HepG2 (cell line): Measurements from ENCODE around the gene SLC38A9. TPM values are rescaled to one million over a fixed set of nuclear protein-coding genes. Genes with fewer than 3 reads are reported as not detected.

Experiments used
- ATAC-seq: fragments of 200-7000 bp; cut with Tn5 transposase; 3 replicates; pipeline ENCODE4 v1.9.1; 2020; ENCODE audit warnings: mild to moderate bottlenecking, moderate library complexity
- BruUV-seq: library from RNA; stranded (reverse); fragments of 400-500 nt; replicated peaks from 2 replicates; lab custom pipeline; 2021; lab: Mats Ljungman, UMichigan
- CTCF ChIA-PET: fragments of 300-600 bp; formaldehyde crosslinking; extraction: SDS; loops from one replicate; lab custom pipeline; 2021; ENCODE audit warnings: low total read pairs, inconsistent platforms, low intra/inter-chr PET ratio; lab: Yijun Ruan, JAX
- POLR2A ChIA-PET: fragments of 350-600 bp; sonication (Branson Sonifier 250); formaldehyde crosslinking; loops from one replicate; lab custom pipeline; 2020; ENCODE audit warnings: antibody characterized with exemption, inconsistent platforms; lab: Yijun Ruan, JAX
- DNase-seq: peaks from one replicate; pipeline ENCODE4 v3.0.0-alpha.2; 2015; ENCODE audit warnings: low spot score
- FAIRE-seq: peaks from 3 replicates; lab custom pipeline; 2011; peaks lifted over from hg19 to GRCh38; lab: Jason Lieb, UNC
- H2AFZ ChIP-seq: one replicate; pipeline ENCODE4 v1.6.1; 2011; ENCODE audit warnings: low read length, inconsistent platforms
- H3K27ac ChIP-seq: fragments of 300-600 bp; 3 replicates; pipeline ENCODE4 v1.8.0; 2011; ENCODE audit warnings: mixed run types, mild to moderate bottlenecking, mixed read lengths, low read length, inconsistent platforms; ENCODE audit not compliant: insufficient read depth; ENCODE audit errors: extremely low read length
- H3K27me3 ChIP-seq, 2 experiments: fragments of 200-600 bp in 1 of 2; 2 replicates in 1 of 2; 3 replicates in 1 of 2; pipeline versions ENCODE4 v1.6.0 to v1.8.0; 2011; ENCODE audit warnings: low read length in 2 of 2, mild to moderate bottlenecking in 2 of 2, moderate library complexity in 2 of 2, inconsistent platforms in 1 of 2; ENCODE audit not compliant: insufficient read depth in 2 of 2, control insufficient read depth in 1 of 2
- H3K36me3 ChIP-seq, 2 experiments: fragments of 200-600 bp in 1 of 2; replicated peaks in 1 of 2; 2 replicates in 1 of 2; 3 replicates in 1 of 2; pipeline versions ENCODE4 v1.5.1 to v1.8.0; 2011; ENCODE audit warnings: low read length in 2 of 2, inconsistent platforms in 1 of 2; ENCODE audit not compliant: insufficient read depth in 2 of 2, control insufficient read depth in 1 of 2
- H3K4me1 ChIP-seq: 2 replicates; pipeline ENCODE4 v1.5.1; 2012; ENCODE audit warnings: low read length, inconsistent platforms; ENCODE audit not compliant: insufficient read depth
- H3K4me2 ChIP-seq: 2 replicates; pipeline ENCODE4 v1.6.0; 2011; ENCODE audit warnings: low read depth, low read length, inconsistent platforms
- H3K4me3 ChIP-seq, 3 experiments: fragments of 200-600 bp in 1 of 3; sonication (generic), shearing (Covaris generic) in 1 of 3; replicated peaks in 1 of 3; 2 replicates each; pipeline ENCODE4 v1.5.1; 2011 to 2016; ENCODE audit warnings: low read length in 3 of 3, inconsistent platforms in 2 of 3, low read depth in 2 of 3, mild to moderate bottlenecking in 2 of 3, control low read depth in 1 of 3, mixed read lengths in 1 of 3; ENCODE audit not compliant: insufficient read depth in 1 of 3
- H3K79me2 ChIP-seq: one replicate; pipeline ENCODE4 v1.6.1; 2011; ENCODE audit warnings: low read length, inconsistent platforms; ENCODE audit not compliant: insufficient read depth
- H3K9ac ChIP-seq: 2 replicates; pipeline ENCODE4 v1.6.0; 2011; ENCODE audit warnings: mild to moderate bottlenecking, low read depth, low read length, inconsistent platforms; ENCODE audit not compliant: insufficient read depth
- H3K9me3 ChIP-seq: 2 replicates; pipeline ENCODE4 v1.5.1; 2012; ENCODE audit warnings: mild to moderate bottlenecking, low read length
- H4K20me1 ChIP-seq: 2 replicates; pipeline ENCODE4 v1.6.0; 2011; ENCODE audit warnings: inconsistent platforms, mild to moderate bottlenecking, low read length, moderate library complexity; ENCODE audit not compliant: insufficient read depth
- HNRNPL ChIP-seq: fragments of 200-400 bp; formaldehyde crosslinking; IDR thresholded peaks from 2 replicates; pipeline ENCODE4 v1.6.1; 2017; ENCODE audit warnings: mild to moderate bottlenecking, low read depth, low read length
- JUND ChIP-seq: sonication (generic); formaldehyde crosslinking; IDR thresholded peaks from 2 replicates; pipeline ENCODE4 v1.8.0; 2022; ENCODE audit warnings: mild to moderate bottlenecking, missing genetic modification reagents
- NFRKB ChIP-seq: fragments of 450-650 bp; IDR thresholded peaks from 2 replicates; pipeline ENCODE4 v1.6.1; 2017
- ZNF17 ChIP-seq: sonication (generic); formaldehyde crosslinking; IDR thresholded peaks from 2 replicates; pipeline ENCODE4 v1.5.0; 2020; ENCODE audit warnings: mild to moderate bottlenecking, missing genetic modification reagents
- ZNF460 ChIP-seq: sonication (generic); formaldehyde crosslinking; IDR thresholded peaks from 2 replicates; pipeline ENCODE4 v1.5.1; 2020; ENCODE audit warnings: missing genetic modification reagents, mild to moderate bottlenecking, borderline replicate concordance
- ZNF720 ChIP-seq: sonication (generic); formaldehyde crosslinking; IDR thresholded peaks from 2 replicates; pipeline ENCODE4 v1.4.0; 2020; ENCODE audit warnings: missing genetic modification reagents
- ZNF749 ChIP-seq: sonication (generic); formaldehyde crosslinking; IDR thresholded peaks from 2 replicates; pipeline ENCODE4 v1.8.0; 2022; ENCODE audit warnings: mild to moderate bottlenecking, missing genetic modification reagents, moderate library complexity, borderline replicate concordance
- ZSCAN20 ChIP-seq: sonication (generic); formaldehyde crosslinking; IDR thresholded peaks from 2 replicates; pipeline ENCODE4 v1.4.0; 2020; ENCODE audit warnings: missing genetic modification reagents, mild to moderate bottlenecking, borderline replicate concordance
- WGBS: methylation state at CpG from one replicate; pipeline ENCODE4 v1.1.6; 2017; ENCODE audit warnings: low lambda C conversion rate; 5-methylcytosine and 5-hydroxymethylcytosine counted together
- in situ Hi-C: cut with HindIII; loops from 2 replicates; pipeline ENCODE4 v1.10.0; 2017; ENCODE audit warnings: low pct_unique_long_range_greater_than_20kb; ENCODE audit not compliant: extremely low pct_ligation_motif_present
- intact Hi-C: fragments of 100-400 bp; cut with micrococcal nuclease; formaldehyde crosslinking; loops from one replicate; pipeline ENCODE4 v1.10.0; 2022; ENCODE audit not compliant: unreplicated experiment
- polyA plus RNA-seq, 8 experiments: library from polyadenylated mRNA; depleted of rRNA in 3 of 8; stranded (reverse) in 7 of 8; unstranded in 1 of 8; fragments of >200 nt; fragmentation: Illumina TruSeq in 4 of 8; extraction: Trizol in 4 of 8; gene quantifications; 2 replicates each; pipeline versions ENCODE4 v1.2.1 to v1.2.3, GENCODE V29; 2011 to 2016; ENCODE audit warnings: low read depth in 4 of 8, missing spikeins in 1 of 8, mixed read lengths in 1 of 8; ENCODE audit not compliant: insufficient read depth in 1 of 8
- total RNA-seq, 5 experiments: library from RNA; depleted of rRNA; stranded (reverse); fragments of >200 nt; fragmentation: Illumina TruSeq; extraction: Trizol; gene quantifications; 2 replicates each; pipeline ENCODE4 v1.2.3, GENCODE V29; 2016; ENCODE audit warnings: low read depth in 1 of 5
- TF ChIP-seq, protein P1 (sequence below): sonication (generic); formaldehyde crosslinking; IDR thresholded peaks from 2 replicates; pipeline ENCODE4 v1.9.0; 2021; ENCODE audit warnings: missing genetic modification reagents, mild to moderate bottlenecking, borderline replicate concordance

SLC38A9 gene
- total and polyA plus RNA-seq, 2 of the 13 experiments (the other 11 are each of a cell fraction or from before 2014, with no cell fraction given), result 19.3 to 36.0 TPM

DNA sequence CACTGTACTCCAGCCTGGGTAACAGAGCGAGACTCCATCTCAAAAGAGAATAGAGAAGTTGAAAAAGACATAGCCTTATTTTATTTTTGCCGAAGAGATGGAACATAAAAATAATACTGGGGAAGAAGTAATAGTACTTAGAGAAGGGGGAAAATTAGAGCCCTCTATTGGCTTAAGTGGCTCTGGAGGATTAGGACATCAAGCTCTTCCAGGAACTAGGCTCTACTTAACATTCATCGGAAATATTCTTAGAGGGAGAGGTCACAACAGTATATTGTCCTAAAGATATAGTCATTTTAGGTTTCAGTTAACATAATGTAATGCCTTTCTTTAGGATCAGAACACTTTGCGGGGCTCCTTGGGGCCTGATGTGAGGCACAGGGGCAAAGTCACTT lies 91.4 kb downstream of the SLC38A9 start (continued):
- TF ChIP-seq ZNF17 (no peak), HNRNPL (no peak)

DNA sequence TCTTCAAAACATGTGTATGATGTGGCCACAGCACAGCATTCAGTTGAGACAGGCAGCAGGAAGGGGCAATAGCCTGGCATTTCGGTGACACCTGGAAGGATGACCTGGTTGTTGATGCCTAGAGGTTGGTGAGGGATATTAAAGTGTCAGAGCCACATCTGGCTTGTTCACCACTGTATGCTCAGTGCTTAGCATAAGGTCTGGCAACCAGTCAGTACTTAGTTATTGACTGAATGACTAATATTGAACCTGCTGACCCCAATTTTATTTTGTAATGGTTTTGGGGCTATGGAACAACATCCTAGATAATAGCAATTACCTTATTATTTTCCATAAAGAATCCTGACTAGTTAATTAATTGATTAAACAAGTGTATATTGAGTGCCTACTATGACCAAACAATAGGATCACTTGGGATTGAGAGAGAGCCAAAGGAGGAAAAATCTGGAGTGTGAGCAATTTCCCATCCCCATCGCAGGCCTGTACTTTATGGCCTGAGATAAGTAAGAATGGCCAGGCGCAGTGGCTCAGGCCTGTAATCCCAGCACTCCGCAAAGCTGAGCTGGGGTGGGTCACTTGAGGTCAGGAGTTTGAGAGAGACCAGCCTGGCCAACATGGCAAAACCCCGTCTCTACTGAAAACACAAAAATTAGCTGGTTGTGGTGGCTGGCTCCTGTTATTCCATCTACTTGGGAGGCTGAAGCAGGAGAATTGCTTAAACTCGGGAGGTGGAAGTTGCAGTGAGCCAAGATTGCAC lies 91.9 kb downstream of the SLC38A9 start:
- Histone ChIP-seq H3K27ac (no peak overlapping the region), H3K36me3 (no peaks in the 10 kb centered on the region), H3K9me3 (no peaks in the 10 kb centered on the region), H2AFZ (no peak overlapping the region), H3K27me3 (no peaks in the 10 kb centered on the region), H3K9ac (no peak overlapping the region), H4K20me1 (no peaks in the 10 kb centered on the region), H3K4me1 (peaks cover 14% of the 10 kb centered on the region), H3K4me2 (no peak overlapping the region), H3K79me2 (no peaks in the 10 kb centered on the region)
- POLR2A ChIA-PET, result no interaction called here
- WGBS, result 85% methylated on average over 6 of the region's 6 CpGs
- intact Hi-C loops, result no loop called here
- BruUV-seq, result no TSS peak
- CTCF ChIA-PET, result no interaction called here
- in situ Hi-C loops, result no loop called here
- ATAC-seq, result no peak
- FAIRE-seq, result no peak
- TF ChIP-seq ZSCAN20 (CRISPR knock-in tag) (no peak), JUND (no peak), ZNF720 (CRISPR knock-in tag) (no peak), NFRKB (no peak), ZNF460 (CRISPR knock-in tag) (no peak), ZNF749 (CRISPR knock-in tag) (no peak)
- TF ChIP-seq, protein P1, sequence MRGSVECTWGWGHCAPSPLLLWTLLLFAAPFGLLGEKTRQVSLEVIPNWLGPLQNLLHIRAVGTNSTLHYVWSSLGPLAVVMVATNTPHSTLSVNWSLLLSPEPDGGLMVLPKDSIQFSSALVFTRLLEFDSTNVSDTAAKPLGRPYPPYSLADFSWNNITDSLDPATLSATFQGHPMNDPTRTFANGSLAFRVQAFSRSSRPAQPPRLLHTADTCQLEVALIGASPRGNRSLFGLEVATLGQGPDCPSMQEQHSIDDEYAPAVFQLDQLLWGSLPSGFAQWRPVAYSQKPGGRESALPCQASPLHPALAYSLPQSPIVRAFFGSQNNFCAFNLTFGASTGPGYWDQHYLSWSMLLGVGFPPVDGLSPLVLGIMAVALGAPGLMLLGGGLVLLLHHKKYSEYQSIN (CRISPR knock-in tag), result no peak
- TF ChIP-seq, all 625 proteins: peak for 0
- DNase-seq, result no peak
- H3K4me3 ChIP-seq, result no peak overlapping the region
